GM23248 (cell line): ENCODE results near the gene VPREB3. TPM values are rescaled to one million over a fixed set of nuclear protein-coding genes. Genes with fewer than 3 reads are reported as not detected.
A peak's percentile ranks its signal among the peaks of the same experiment; 100 is the strongest.

Source experiments
- DNase-seq: peaks from one replicate; pipeline ENCODE4 v3.0.0-alpha.2; 2015
- H2AFZ ChIP-seq: fragments of 200-600 bp; sonication (generic); 2 replicates; pipeline ENCODE4 v1.6.1; 2016; ENCODE audit warnings: antibody characterized with exemption
- H3F3A ChIP-seq: fragments of 200-600 bp; sonication (generic); 2 replicates; pipeline ENCODE4 v1.6.1; 2016; ENCODE audit warnings: mild to moderate bottlenecking, antibody characterized with exemption, mixed run types; ENCODE audit not compliant: insufficient read depth
- H3K27ac ChIP-seq: fragments of 200-600 bp; sonication (generic); 2 replicates; pipeline ENCODE4 v1.5.1; 2016; ENCODE audit warnings: mild to moderate bottlenecking
- H3K27me3 ChIP-seq: fragments of 200-600 bp; sonication (generic); replicated peaks from 2 replicates; pipeline ENCODE4 v1.6.1; 2016; ENCODE audit warnings: mild to moderate bottlenecking; ENCODE audit not compliant: insufficient read depth
- H3K36me3 ChIP-seq: fragments of 200-600 bp; sonication (generic); 2 replicates; pipeline ENCODE4 v1.6.1; 2016; ENCODE audit warnings: low read depth, mild to moderate bottlenecking
- H3K4me1 ChIP-seq: fragments of 200-600 bp; sonication (generic); 2 replicates; pipeline ENCODE4 v1.6.1; 2016; ENCODE audit warnings: mild to moderate bottlenecking; ENCODE audit not compliant: insufficient read depth
- H3K4me2 ChIP-seq: fragments of 200-600 bp; sonication (generic); one replicate; pipeline ENCODE4 v1.6.1; 2016; ENCODE audit warnings: mild to moderate bottlenecking; ENCODE audit not compliant: unreplicated experiment
- H3K4me3 ChIP-seq: fragments of 200-600 bp; sonication (generic); 2 replicates; pipeline ENCODE4 v1.5.1; 2016; ENCODE audit warnings: mild to moderate bottlenecking
- H3K79me2 ChIP-seq: fragments of 200-600 bp; sonication (generic); 2 replicates; pipeline ENCODE4 v1.6.1; 2016; ENCODE audit warnings: mild to moderate bottlenecking; ENCODE audit not compliant: insufficient read depth
- H3K9ac ChIP-seq: fragments of 200-600 bp; sonication (generic); 2 replicates; pipeline ENCODE4 v1.6.1; 2016; ENCODE audit warnings: mild to moderate bottlenecking
- H3K9me2 ChIP-seq: fragments of 200-600 bp; sonication (generic); 2 replicates; pipeline ENCODE4 v1.6.1; 2016; ENCODE audit warnings: mixed run types, mild to moderate bottlenecking, moderate library complexity; ENCODE audit not compliant: insufficient read depth
- H3K9me3 ChIP-seq: fragments of 200-600 bp; sonication (generic); one replicate; pipeline ENCODE4 v1.6.1; 2017; ENCODE audit warnings: low read depth
- H4K20me1 ChIP-seq: fragments of 200-600 bp; sonication (generic); 2 replicates; pipeline ENCODE4 v1.6.0; 2016; ENCODE audit not compliant: insufficient read depth
- EZH2 ChIP-seq: fragments of 200-600 bp; sonication (generic); IDR thresholded peaks from 2 replicates; pipeline ENCODE4 v1.6.1; 2018; ENCODE audit warnings: antibody characterized with exemption, mild to moderate bottlenecking; ENCODE audit not compliant: insufficient read depth, poor library complexity, severe bottlenecking
- EZH2phosphoT487 ChIP-seq: fragments of 200-600 bp; sonication (generic); IDR thresholded peaks from 2 replicates; pipeline ENCODE4 v1.6.1; 2018; ENCODE audit warnings: antibody characterized with exemption, moderate library complexity, mild to moderate bottlenecking, low read depth; ENCODE audit not compliant: insufficient read depth
- WGBS, 2 experiments: methylation state at CpG; one replicate each; pipeline ENCODE4 v1.1.6; 2015 to 2017; ENCODE audit warnings: low lambda C conversion rate in 2 of 2, low coverage in 1 of 2; ENCODE audit errors: missing lambda C conversion rate in 2 of 2; 5-methylcytosine and 5-hydroxymethylcytosine counted together
- in situ Hi-C: fragments of 300-500 bp; cut with MboI; formaldehyde crosslinking; loops from 2 replicates; pipeline ENCODE4 v1.15.0; 2020
- polyA plus RNA-seq: library from polyadenylated mRNA; unstranded; fragments of >200 nt; fragmentation: Nextera tagmentation; extraction: Ambion mirVana; gene quantifications from 2 replicates; pipeline ENCODE4 v1.2.1, GENCODE V29; 2016
- total RNA-seq: library from RNA; depleted of rRNA; stranded (reverse); fragments of >200 nt; shearing (Covaris generic); gene quantifications from 2 replicates; pipeline ENCODE4 v1.2.3, GENCODE V29; 2014

The VPREB3 gene
- total and polyA plus RNA-seq, 2 experiments from 2014 or later = not detected

DNA sequence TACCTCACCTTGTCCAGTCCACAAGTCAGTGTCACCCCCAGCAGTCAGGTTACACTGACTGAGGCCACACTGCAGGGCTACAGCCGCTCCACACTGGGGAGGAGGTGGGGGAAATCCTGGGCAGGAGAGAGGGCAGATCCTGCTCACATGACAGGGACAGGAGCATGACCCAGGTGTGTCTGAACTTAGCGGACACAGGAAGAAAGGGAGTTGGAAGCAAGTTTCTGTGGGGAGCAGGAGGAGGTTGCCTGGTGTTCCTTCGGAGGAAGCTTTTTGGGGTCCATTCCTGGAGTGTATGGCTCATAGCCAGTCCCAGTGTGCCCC, 24.3 kb upstream of the VPREB3 start:
- Histone ChIP-seq H3K9me3 (no peaks in the 10 kb centered on the region), H3K4me3 (no peak overlapping the region), H2AFZ (no peak overlapping the region), H3K27ac (no peak overlapping the region), H3K9me2 (no peaks in the 10 kb centered on the region), H3K4me1 (peaks cover 13% of the 10 kb centered on the region), H3K36me3 (no peaks in the 10 kb centered on the region), H3K27me3 (no peaks in the 10 kb centered on the region), H3K4me2 (no peak overlapping the region), H3K9ac (no peak overlapping the region), H4K20me1 (no peaks in the 10 kb centered on the region), H3K79me2 (no peaks in the 10 kb centered on the region), H3F3A (0 out of 2 replicates have a peak, but pooled peaks cover 3% of the 10 kb centered on the region)
- 72 to 85% methylated on average over 3 of the region's 3 CpGs for WGBS, 2 experiments
- in situ Hi-C loops = no loop called here
- TF ChIP-seq EZH2 = no peak
- TF ChIP-seq EZH2phosphoT487 = no peak
- no peak for DNase-seq

DNA sequence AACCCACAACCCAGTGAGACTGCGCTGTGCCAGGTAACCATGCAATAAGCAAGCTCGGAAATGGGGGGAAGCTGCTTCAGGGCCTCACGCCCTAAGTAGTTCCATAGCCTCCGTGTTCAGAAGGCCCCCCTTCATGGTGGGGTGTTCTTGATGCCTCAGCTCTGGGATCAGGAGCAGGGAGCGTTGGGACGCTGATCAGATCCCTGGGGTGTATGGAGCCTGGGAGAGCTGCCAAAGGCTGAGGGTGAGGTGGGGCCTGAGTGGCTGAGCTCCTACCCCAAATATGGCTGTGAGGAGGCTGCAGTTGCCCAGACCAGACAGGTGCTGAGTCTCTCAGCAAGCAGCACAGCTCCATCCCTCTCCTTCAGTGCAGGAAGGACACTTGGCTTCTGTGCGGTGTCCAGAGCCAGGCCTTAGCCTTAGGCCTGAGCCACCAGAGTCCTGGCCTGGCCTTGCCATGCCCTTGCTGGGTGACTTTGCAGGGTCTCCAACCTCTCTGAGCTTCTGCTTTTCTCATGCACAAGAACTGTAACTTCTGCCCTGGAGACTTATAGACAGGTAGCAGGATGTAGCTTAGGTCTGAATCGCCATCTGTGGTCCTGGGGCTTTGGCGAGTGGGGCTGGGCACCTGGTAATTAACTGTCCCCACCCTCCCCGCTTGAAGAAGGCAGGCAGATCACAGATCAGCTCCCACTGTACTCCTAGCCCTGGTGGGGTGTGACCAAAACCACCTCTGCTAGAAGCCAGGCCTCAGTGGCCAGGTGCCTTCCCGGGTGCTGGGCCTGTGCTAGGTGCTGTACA, 23.8 kb upstream of the VPREB3 start:
- H3K9me2 ChIP-seq = no peaks in the 10 kb centered on the region
- H3K4me1 ChIP-seq = peaks cover 13% of the 10 kb centered on the region
- no peaks in the 10 kb centered on the region for H3K36me3 ChIP-seq
- TF ChIP-seq EZH2phosphoT487 (no peak), EZH2 (no peak)
- in situ Hi-C loops = no loop called here
- no peak overlapping the region for H3K4me3 ChIP-seq
- WGBS, 2 experiments = 92 to 93% methylated on average over 11 of the region's 11 CpGs
- H2AFZ ChIP-seq = no peak overlapping the region
- no peak overlapping the region for H3K27ac ChIP-seq
- 0 out of 2 replicates have a peak, but pooled peaks cover 3% of the 10 kb centered on the region for H3F3A ChIP-seq
- no peaks in the 10 kb centered on the region for H3K79me2 ChIP-seq
- H3K9ac ChIP-seq = no peak overlapping the region
- no peaks in the 10 kb centered on the region for H3K9me3 ChIP-seq
- no peaks in the 10 kb centered on the region for H3K27me3 ChIP-seq
- DNase-seq = no peak
- no peak overlapping the region for H3K4me2 ChIP-seq
- no peaks in the 10 kb centered on the region for H4K20me1 ChIP-seq

GRCh38 chr22:23775779-23776375, 21.7 kb upstream of the VPREB3 start:
- H3K4me2 ChIP-seq = no peak overlapping the region
- H3K4me3 ChIP-seq = no peak overlapping the region
- no peaks in the 10 kb centered on the region for H3F3A ChIP-seq
- H3K27me3 ChIP-seq = no peaks in the 10 kb centered on the region
- no peak overlapping the region for H3K9ac ChIP-seq
- in situ Hi-C loops = no loop called here
- H3K9me3 ChIP-seq = no peaks in the 10 kb centered on the region
- H3K79me2 ChIP-seq = no peaks in the 10 kb centered on the region
- TF ChIP-seq EZH2phosphoT487 = no peak
- no peak for TF ChIP-seq EZH2
- no peaks in the 10 kb centered on the region for H3K36me3 ChIP-seq
- DNase-seq = no peak
- H3K27ac ChIP-seq = no peak overlapping the region
- no peaks in the 10 kb centered on the region for H4K20me1 ChIP-seq
- H3K4me1 ChIP-seq = no peaks in the 10 kb centered on the region; the same call in 1 of the 2 replicates
- no peak overlapping the region for H2AFZ ChIP-seq
- no peaks in the 10 kb centered on the region for H3K9me2 ChIP-seq
- WGBS, 2 experiments = 64 to 76% methylated on average over 3 of the region's 3 CpGs

- no peak overlapping the region for H2AFZ ChIP-seq
- no peaks in the 10 kb centered on the region for H3K9me3 ChIP-seq
- H3K9me2 ChIP-seq = no peaks in the 10 kb centered on the region
- in situ Hi-C loops = no loop called here
- DNase-seq = peak; percentile 63
- H3K27me3 ChIP-seq = no peaks in the 10 kb centered on the region
- H3K79me2 ChIP-seq = no peaks in the 10 kb centered on the region
- no peaks in the 10 kb centered on the region; the same call in 1 of the 2 replicates for H3K4me1 ChIP-seq
- 71 to 72% methylated on average over 2 of the region's 2 CpGs for WGBS, 2 experiments
- H3K9ac ChIP-seq = no peak overlapping the region
- no peak for TF ChIP-seq EZH2phosphoT487
- no peak for TF ChIP-seq EZH2
- H3K4me2 ChIP-seq = no peak overlapping the region
- no peaks in the 10 kb centered on the region for H4K20me1 ChIP-seq
- H3K27ac ChIP-seq = no peak overlapping the region
- H3F3A ChIP-seq = no peaks in the 10 kb centered on the region
- H3K36me3 ChIP-seq = no peaks in the 10 kb centered on the region
- no peak overlapping the region for H3K4me3 ChIP-seq
Measured at GRCh38 chr22:23774922-23775436, 20.8 kb upstream of the VPREB3 start.
